ENCODE measurements around the gene TROAP.
"Not testable (repeated sequence)": the region's sequence is repeated elsewhere in the genome, so short reads cannot be mapped to it uniquely, and the experiment has no call there.

GRCh38 chr12:49317118-49317517 lies 5.9 kb upstream of the TROAP start:
- TF ChIP-seq, protein P1, sequence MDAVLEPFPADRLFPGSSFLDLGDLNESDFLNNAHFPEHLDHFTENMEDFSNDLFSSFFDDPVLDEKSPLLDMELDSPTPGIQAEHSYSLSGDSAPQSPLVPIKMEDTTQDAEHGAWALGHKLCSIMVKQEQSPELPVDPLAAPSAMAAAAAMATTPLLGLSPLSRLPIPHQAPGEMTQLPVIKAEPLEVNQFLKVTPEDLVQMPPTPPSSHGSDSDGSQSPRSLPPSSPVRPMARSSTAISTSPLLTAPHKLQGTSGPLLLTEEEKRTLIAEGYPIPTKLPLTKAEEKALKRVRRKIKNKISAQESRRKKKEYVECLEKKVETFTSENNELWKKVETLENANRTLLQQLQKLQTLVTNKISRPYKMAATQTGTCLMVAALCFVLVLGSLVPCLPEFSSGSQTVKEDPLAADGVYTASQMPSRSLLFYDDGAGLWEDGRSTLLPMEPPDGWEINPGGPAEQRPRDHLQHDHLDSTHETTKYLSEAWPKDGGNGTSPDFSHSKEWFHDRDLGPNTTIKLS (IDR thresholded peaks at IDR 0.05; ENCODE audit: borderline replicate concordance, low read depth) = not testable (repeated sequence)
- TF ChIP-seq CHD1 (IDR thresholded peaks at IDR 0.05; ENCODE audit: low read length); GTF2F1 (IDR thresholded peaks at IDR 0.05; ENCODE audit: low read depth, low read length); ZNF75A (CRISPR knock-in tag; IDR thresholded peaks at IDR 0.05); NFIC (IDR thresholded peaks at IDR 0.05); CTCF (IDR thresholded peaks at IDR 0.05 in 2 of 3, conservative IDR thresholded peaks at IDR 0.05 in 1 of 3; ENCODE audit: insufficient read depth in 2 of 3, low read depth in 1 of 3, low read length in 3 of 3); HINFP (tag; conservative IDR thresholded peaks at IDR 0.05; ENCODE audit: low read depth): not testable (repeated sequence)

Measured in K562 (cell line).